NCI-H146 (cell line): ENCODE results near the gene HOOK2.
"Not testable (repeated sequence)": the region's sequence is repeated elsewhere in the genome, so short reads cannot be mapped to it uniquely, and the experiment has no call there.

ENCODE experiments used
- DNase-seq: peaks from one replicate; lab custom pipeline; 2025; lab: John Stamatoyannopoulos, UW

The HOOK2 gene, protein sequence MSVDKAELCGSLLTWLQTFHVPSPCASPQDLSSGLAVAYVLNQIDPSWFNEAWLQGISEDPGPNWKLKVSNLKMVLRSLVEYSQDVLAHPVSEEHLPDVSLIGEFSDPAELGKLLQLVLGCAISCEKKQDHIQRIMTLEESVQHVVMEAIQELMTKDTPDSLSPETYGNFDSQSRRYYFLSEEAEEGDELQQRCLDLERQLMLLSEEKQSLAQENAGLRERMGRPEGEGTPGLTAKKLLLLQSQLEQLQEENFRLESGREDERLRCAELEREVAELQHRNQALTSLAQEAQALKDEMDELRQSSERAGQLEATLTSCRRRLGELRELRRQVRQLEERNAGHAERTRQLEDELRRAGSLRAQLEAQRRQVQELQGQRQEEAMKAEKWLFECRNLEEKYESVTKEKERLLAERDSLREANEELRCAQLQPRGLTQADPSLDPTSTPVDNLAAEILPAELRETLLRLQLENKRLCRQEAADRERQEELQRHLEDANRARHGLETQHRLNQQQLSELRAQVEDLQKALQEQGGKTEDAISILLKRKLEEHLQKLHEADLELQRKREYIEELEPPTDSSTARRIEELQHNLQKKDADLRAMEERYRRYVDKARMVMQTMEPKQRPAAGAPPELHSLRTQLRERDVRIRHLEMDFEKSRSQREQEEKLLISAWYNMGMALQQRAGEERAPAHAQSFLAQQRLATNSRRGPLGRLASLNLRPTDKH

DNA sequence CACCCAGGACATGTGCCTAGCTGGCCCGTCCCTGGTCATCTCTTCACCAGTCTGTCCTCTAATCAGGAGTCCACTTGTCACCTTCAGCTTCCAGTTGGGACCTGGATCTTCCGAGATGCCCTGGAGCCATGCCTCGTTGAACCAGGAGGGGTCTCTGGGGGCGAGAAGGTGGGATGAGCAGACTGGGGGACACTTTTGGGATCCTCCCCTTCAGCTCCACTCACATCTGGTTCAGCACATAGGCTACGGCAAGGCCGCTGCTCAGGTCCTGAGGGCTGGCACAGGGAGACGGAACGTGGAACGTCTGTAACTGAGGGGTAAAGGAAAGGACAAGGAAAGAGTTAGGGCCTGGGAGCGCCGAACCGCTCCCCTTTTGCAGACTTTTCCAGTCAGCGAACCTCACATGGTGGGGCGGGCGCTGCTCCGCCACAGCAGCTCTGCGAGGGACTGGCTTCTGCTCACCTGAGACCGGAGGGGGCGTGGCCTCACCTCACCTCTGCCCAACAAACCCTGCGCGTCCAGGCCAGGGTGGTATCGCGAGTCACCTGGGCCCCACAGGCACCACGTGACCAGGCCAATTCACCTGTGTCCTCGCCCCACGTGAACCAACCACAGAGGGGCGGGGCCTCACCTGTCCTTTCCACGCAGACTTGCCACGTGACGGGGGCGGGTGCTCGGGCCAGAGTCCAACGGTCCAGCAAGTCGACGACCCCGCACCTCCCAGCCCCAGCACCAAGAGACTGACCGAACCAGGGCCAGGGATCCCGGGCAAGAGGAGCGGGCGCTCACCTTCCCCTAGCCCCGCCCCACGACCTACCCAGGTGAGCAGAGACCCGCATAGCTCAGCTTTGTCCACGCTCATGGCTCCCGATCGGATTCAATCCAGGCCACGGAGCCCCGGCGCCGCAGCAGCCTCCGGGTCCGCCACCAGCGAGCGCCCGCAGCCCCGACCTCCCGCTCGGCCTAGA lies at the start of gene HOOK2:
TSS of gene HOOK2 (minus strand) at position 965 of the 968 bp plus-strand sequence. CDS start at position 862, 103 bp downstream.
- DNase-seq, result peak; percentile 99

DNA sequence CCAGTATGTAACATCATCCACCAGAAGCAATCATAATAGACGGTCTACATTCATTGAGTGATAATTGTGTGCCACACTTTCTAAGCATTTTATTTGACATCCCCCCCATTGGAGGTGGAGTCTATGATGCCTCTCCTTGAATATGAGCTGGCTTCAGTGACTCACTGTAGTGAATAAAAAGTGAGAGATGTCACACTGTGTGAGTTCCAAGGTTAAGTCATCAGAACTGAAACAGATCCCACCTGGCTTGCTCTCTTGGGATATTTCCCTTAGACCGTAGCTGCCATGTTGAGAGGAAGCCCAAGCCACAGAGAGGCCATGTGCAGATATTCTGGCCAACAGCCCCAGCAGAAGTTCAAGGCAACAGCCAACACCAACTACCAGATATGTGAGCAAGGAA lies 46.4 kb upstream of the HOOK2 start:
- DNase-seq, result no peak

DNA sequence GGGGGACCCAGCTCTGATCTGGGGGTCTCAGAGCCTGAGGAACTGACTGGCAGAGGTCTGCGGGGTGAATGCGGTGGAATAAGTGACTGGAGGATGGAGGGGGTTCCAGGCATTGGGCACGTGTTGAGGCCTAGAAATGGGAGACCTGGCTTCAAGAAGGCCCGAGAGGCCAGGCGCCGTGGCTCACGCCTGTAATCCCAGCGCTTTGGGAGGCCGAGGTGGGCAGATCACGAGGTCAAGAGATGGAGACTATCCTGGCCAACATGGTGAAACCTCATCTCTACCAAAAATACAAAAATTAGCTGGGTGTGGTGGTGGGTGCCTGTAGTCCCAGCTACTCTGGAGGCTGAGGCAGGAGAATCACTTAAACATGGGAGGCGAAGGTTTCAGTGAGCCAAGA lies 42.5 kb upstream of the HOOK2 start:
- DNase-seq, result not testable (repeated sequence)

DNA sequence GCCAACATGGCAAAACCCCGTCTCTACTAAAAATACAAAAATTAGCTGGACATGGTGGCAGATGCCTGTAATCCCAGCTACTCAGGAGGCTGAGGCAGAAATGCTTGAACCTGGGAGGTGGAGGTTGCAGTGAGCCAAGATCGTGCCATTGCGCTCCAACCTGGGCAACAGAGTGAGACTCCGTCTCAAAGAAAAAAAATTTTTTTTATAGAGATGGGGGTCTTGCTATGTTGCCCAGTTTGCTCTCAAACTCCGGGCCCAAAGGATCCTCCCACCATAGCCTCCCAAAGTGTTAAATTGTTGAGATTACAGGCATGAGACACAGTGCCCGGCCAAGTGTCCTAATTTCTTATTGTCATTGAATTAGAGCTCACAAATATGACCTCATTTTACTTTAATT lies 41.8 kb upstream of the HOOK2 start:
- not testable (repeated sequence) for DNase-seq

DNA sequence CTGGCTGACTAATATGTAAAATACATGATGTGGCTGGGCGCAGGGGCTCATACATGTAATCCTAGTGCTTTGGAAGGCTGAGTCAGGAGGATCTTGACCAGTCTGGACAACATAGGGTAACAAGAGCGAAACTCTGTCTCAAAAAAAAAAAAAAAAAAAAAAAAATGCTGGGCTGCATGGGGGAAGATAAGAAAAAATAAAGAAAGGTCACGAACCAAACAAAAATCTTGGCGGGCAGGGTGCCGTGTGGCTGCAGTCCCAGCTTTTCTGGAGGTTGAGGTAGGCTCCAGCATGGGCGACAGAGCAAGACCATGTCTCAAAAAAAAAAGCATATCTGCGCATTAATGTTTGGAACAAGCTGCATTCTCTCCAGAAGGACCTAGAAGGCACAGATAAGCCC lies 39.7 kb upstream of the HOOK2 start:
- no peak for DNase-seq

DNA sequence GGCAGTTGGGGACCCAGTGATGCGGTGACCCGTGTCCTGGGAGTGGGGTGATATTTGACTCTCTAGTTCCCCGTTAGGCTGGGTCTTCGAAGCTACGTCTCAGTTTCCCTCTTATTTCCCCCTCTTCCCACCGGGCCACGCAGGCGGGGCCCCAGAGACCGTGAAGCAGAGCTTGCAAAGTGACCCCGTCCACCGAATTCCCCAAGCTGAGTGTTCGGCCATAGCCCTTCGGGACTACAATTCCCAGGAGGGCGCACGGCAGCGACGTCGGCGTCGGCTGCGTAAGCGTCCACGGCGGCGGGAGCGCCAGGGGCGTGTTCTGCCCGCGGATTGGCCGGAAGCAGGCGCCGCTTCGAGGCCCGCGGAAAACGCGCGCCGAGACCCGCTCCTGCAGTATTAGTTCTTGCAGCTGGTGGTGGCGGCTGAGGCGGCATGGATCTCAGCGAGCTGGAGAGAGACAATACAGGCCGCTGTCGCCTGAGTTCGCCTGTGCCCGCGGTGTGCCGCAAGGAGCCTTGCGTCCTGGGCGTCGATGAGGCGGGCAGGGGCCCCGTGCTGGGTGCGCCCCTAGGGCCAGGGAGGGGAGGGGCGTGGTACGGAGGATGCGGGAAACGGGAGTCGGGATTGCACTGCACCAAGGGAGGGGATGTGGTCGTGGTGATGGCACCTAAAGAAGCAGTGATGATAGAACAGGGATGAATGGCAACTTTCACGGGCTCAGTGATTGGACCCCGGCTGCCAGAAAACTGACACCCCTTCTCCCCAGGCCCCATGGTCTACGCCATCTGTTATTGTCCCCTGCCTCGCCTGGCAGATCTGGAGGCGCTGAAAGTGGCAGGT lies 31.1 kb upstream of the HOOK2 start, which contains the start of gene RNASEH2A:
TSS of gene RNASEH2A (plus strand) at position 343 of the 840 bp plus-strand sequence. CDS start at position 433, 90 bp downstream.
- DNase-seq, result peak; percentile 96

DNA sequence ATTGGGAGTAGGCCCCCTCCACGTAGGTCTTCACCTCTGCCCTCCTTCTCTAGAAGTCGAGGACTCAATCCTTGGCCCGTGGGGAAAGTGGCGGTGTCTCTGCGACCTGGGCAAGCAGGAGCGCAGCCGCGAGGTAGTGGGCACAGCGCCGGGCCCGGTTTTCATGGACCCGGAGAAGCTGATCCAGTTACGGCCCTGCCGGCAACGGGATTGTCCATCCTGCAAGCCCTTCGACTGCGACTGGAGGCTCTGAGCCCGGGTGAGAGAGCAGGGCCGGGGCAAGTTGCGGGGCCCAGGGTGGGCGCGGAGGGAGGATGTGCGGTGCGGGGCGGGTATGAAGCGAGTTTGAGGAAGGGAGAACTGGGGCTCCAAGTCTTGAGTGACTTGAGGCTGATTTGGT lies 28.7 kb upstream of the HOOK2 start:
- no peak for DNase-seq

DNA sequence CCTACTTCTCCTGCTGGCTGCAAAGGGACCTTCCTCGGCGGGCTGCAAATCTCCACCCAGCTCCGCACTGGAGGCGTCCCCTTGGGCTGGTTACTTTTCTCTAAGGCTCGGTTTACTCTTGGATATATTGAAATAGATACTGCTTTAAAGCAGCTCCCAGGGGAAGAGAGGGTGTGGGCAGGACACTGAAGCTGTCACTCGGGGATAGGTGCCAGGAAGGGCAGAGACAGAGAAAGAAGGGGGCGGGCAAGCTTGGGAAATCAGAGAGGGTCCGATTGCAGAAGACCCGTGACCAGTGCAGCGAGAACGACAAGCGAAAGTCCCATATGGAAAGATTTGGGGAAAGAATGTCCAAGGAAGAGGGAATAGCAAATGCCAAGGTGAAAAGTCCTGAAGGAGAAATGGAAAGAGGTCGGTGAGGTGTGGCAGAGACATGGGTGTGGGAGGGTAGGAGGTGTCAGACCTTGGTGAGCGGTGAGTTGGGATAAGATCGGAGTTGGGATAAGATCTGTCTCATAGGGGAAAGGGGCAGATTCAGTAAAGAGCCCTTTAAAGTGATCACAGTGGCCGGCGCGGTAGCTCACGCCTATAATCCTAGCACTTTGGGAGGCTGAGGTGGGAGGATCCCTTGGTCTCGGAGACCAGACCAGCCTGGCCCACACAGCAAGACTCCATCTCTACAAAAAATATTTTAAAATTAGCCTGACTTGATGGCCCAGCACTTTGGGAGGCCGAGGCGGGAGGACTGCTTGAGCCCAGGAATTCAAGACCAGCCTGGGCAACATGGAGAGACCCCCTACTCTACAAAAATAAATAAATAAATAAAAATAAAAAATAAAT lies 27.1 kb upstream of the HOOK2 start:
- no peak for DNase-seq

DNA sequence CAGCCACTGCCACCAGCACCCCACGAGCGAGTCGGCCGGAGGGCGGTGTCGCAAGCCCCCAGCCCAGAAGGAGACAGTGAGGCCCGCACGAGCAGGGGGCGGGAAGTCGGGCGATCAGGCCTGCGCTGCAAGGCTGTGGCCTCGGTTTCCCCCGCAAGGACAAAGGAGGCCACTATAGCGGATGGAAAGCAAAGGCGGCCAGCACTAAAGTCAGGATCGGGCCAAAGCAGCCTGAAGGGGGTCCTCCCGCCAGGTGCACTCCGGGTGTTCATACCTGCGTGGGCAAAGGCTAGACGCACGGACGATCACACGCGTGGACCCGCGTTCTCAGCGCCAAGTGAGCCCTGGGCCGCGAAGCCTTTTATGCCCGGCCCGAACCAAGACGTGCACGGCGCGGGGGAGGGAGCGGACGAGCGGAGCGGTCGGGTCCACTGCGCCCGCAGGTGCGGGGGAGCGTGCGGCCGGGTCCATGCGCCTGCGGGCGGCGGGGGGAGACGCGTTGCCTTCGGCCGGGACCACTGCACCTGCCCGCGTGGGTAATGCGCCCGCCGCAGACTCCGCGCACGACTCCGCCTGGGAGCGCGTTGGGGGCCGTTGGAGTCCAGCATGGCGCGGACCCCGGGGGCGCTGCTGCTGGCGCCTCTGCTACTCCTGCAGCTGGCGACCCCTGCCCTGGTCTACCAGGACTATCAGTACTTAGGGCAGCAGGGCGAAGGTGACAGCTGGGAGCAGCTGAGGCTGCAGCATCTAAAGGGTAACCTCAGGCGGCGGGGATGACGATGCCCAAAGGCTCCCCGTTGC lies 26.3 kb upstream of the HOOK2 start, which contains the start of the genes PRDX2 and THSD8:
TSS of gene PRDX2 (minus strand) at position 335 of the 801 bp plus-strand sequence. CDS start 539 bp downstream, outside the sequence.
TSS of gene THSD8 (plus strand) at position 604 of the 801 bp plus-strand sequence. CDS start at position 607, 3 bp downstream.
- peak; percentile 93 for DNase-seq

DNA sequence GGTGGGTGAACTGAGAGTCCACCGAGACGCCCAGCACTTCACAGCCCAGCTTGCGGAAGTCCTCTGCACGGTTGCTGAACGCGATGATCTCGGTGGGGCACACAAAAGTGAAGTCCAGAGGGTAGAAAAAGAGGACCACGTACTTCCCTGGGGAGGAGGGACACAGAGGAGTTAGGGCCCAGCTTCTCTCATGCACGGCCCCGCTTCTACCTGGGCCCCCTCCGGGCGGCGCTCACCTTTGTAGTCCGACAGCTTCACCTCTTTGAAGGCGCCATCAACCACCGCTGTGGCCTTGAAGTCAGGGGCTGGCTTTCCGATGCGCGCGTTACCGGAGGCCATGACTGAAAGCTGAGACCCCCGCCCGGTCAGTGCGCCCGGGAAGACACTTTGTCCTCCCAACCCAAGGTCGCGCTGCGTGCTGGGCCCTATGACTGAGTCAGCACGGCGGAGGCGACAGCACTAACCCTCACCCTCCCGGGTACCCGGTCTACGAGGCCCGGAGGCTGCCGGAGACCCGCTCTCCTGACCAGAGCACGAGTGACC lies 25.6 kb upstream of the HOOK2 start:
- DNase-seq, result peak; percentile 65

DNA sequence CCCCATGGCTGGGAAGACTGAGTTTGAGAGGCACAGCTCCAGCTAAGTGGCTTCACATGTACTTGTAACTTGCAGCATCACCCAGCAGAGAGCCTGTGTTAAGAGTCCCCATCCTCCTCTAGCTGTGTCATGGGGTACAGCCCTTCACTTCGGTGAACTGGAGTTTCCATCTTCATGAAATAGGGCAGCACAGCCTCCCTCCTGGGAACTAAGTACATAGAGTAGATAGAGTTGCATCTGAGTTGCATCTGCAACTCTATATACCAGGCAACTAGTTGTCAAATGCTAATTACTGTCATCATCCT lies 25.1 kb upstream of the HOOK2 start:
- DNase-seq, result no peak

DNA sequence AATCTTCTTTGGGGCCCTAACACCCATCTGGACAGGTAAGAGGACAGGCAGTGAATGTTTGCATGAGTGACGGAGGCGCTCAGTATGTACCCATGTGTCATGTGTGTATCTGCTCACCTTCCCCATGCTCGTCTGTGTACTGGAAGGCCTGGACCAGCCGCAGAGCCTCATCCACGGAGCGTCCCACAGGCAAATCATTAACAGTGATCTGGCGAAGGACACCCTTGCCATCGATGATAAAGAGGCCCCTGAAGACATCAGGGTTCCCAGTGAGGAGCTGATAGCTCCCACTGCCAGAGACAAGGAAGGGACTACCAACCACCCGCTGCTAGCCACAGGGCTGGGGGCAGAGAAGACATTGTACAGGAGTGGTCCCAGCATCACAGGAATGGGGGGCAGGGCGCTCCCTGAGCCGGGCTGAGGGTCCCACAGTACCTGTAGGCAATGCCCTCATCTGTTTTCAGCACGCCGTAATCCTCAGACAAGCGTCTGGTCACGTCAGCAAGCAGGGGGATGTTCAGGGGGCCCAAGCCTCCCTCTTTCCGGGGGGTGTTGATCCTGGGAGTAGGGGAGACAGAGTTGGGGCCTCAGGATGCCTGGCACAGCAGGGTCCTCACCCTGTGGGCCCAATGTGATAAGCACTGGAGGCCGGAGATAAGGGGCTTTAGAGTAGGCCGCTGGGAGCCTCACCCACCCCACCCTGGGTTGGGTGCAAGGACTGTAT lies 24.6 kb upstream of the HOOK2 start:
- no peak for DNase-seq

DNA sequence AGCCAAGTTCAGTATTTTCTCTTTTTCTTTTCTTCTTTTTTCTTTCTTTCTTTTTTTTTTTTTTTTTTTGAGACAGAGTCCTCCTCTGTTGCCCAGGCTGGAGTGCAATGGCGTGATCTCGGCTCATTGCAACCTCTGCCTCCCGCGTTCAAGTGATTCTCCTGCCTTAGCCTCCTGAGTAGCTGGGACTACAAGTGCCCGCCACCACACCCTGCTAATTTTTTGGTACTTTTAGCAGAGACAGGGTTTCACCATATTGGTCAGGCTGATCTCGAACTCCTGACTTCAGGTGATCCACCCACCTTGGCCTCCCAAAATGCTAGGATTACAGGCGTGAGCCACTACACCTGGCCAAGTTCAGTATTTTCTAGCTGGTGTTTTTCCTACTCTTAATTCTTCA lies 22.3 kb upstream of the HOOK2 start:
- not testable (repeated sequence) for DNase-seq

DNA sequence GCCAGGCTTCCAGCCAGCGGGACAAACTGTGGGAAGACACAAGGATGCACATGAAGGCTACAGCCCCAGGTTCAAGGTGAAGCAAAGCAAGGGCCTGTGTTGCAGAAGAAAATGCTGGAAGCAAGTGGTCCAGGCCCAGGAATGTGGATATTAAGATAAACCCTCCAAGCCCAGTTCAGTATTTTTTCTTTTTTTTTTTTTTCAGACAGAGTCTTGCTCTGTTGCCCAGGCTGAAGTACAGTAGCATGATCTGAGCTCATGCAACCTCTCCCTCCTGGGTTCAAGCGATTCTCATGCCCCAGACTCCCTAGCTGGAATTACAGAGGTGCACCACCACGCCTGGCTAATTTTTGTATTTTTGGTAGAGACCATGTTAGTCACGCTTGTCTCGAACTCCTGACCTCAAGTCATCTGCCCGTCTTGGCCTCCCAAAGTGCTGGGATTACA lies 21.8 kb upstream of the HOOK2 start:
- no peak for DNase-seq

DNA sequence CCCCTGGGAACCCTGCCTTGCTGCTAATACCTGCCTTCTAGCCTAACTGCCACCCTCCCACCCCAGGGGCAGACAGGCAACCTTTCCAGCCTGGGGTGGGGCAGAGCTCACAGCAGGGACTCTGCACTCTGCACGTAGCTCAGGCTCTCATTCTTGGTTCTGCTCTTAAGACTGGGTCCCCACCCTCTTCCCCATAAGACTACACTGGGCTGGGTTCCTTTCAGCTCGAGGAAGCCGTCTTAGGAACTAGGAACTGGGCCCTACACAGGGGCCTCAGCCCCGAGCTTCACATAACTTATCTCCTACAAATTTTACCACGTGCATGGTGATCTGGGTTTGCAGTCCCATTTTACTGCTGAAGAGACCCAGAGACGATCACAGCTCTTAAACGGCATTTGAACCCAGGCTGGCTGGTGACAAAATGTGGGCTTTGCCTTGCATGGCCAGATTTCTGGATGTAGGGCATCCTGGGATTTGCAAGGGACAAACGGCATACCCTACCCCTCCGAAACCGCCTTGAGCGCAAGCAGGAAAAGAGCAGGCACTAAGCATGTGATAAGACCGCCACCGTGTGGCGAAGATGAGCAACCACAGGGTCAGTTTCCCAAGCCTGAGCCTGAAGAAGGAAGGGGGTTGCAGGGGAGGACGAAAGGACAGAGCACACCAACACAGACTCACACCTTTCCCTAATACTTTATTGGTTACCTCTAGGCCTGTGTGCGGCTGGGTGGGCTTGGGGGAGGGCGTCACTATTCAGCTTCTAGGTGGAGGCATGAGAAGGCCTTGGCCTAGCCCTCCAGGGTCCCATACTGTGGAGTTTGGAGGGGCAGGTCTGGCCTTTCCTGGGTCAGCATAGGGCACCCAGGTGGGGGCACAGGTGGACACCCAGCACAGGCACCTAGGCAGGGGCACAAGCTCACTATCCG lies 21.1 kb upstream of the HOOK2 start:
- peak; percentile 90 for DNase-seq

DNA sequence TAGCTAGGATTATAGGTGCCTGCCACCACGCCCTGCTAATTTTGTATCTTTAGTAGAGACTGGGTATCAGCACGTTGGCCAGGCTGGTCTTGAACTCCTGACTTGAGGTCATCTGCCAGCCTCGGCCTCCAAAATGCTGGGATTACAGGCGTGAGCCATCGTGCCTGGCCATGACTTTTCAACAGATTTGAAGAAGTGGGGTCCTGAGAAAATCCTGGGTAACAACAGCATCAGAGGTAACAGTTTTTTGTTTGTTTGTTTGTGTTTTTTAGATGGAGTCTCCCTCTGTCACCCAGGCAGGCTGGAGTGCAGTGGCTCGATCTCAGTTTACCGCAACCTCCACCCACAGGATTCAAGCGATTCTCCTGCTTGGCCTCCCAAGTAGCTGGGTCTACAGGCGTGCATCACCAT lies 19.6 kb upstream of the HOOK2 start:
- no peak for DNase-seq
